Astrocyte (in vitro differentiated cells and primary cell): ENCODE measurements around the gene SULF2. TPM values are rescaled to one million over a fixed set of nuclear protein-coding genes. Genes with fewer than 3 reads are reported as not detected.
"Not testable (repeated sequence)": the region's sequence is repeated elsewhere in the genome, so short reads cannot be mapped to it uniquely, and the experiment has no call there.

Experiments used
- DNase-seq: peaks from one replicate; pipeline ENCODE4 v3.0.0-alpha.2; 2010; ENCODE audit warnings: low read depth
- FAIRE-seq: peaks from 2 replicates; lab custom pipeline; 2011; peaks lifted over from hg19 to GRCh38; lab: Jason Lieb, UNC
- H2AFZ ChIP-seq: 2 replicates; pipeline ENCODE4 v1.6.0; 2012; ENCODE audit warnings: low read depth, low read length, inconsistent platforms
- H3K27ac ChIP-seq: 2 replicates; pipeline ENCODE4 v1.5.1; 2011; ENCODE audit warnings: low read depth, low read length, inconsistent platforms
- H3K27me3 ChIP-seq: 2 replicates; pipeline ENCODE4 v1.6.0; 2011; ENCODE audit warnings: low read length, inconsistent platforms; ENCODE audit not compliant: insufficient read depth
- H3K36me3 ChIP-seq: 2 replicates; pipeline ENCODE4 v1.5.1; 2011; ENCODE audit warnings: low read length, inconsistent platforms; ENCODE audit not compliant: insufficient read depth
- H3K4me1 ChIP-seq: 2 replicates; pipeline ENCODE4 v1.5.1; 2011; ENCODE audit warnings: low read length, inconsistent platforms; ENCODE audit not compliant: insufficient read depth
- H3K4me2 ChIP-seq: 2 replicates; pipeline ENCODE4 v1.6.0; 2012; ENCODE audit warnings: low read length, inconsistent platforms
- H3K4me3 ChIP-seq: 2 replicates; pipeline ENCODE4 v1.5.1; 2011; ENCODE audit warnings: low read depth, mild to moderate bottlenecking, low read length, inconsistent platforms; ENCODE audit not compliant: insufficient read depth
- H3K79me2 ChIP-seq: 2 replicates; pipeline ENCODE4 v1.6.0; 2012; ENCODE audit warnings: mild to moderate bottlenecking, low read length, inconsistent platforms; ENCODE audit not compliant: insufficient read depth
- H3K9ac ChIP-seq: 2 replicates; pipeline ENCODE4 v1.6.0; 2012; ENCODE audit warnings: mild to moderate bottlenecking, low read length, inconsistent platforms
- H3K9me3 ChIP-seq: 2 replicates; pipeline ENCODE4 v1.5.1; 2012; ENCODE audit warnings: low read depth, mild to moderate bottlenecking, low read length, inconsistent platforms; ENCODE audit not compliant: insufficient read depth
- H4K20me1 ChIP-seq: 2 replicates; pipeline ENCODE4 v1.6.0; 2012; ENCODE audit warnings: low read length, inconsistent platforms; ENCODE audit not compliant: insufficient read depth
- H3K27ac Mint-ChIP-seq: one replicate; pipeline ENCODE4 v1.8.0; 2021; ENCODE audit warnings: mild to moderate bottlenecking, mixed read lengths; ENCODE audit not compliant: unreplicated experiment
- H3K27me3 Mint-ChIP-seq: one replicate; pipeline ENCODE4 v1.8.0; 2021; ENCODE audit warnings: low read depth, mixed read lengths; ENCODE audit not compliant: unreplicated experiment
- H3K36me3 Mint-ChIP-seq: one replicate; pipeline ENCODE4 v1.8.0; 2021; ENCODE audit warnings: low read depth, mixed read lengths; ENCODE audit not compliant: unreplicated experiment
- H3K4me1 Mint-ChIP-seq: one replicate; pipeline ENCODE4 v1.8.0; 2021; ENCODE audit warnings: low read depth, mixed read lengths; ENCODE audit not compliant: unreplicated experiment
- H3K4me3 Mint-ChIP-seq: one replicate; pipeline ENCODE4 v1.8.0; 2021; ENCODE audit warnings: mild to moderate bottlenecking, moderate library complexity, mixed read lengths; ENCODE audit not compliant: unreplicated experiment
- H3K9me3 Mint-ChIP-seq: one replicate; pipeline ENCODE4 v1.8.0; 2021; ENCODE audit warnings: mild to moderate bottlenecking, mixed read lengths; ENCODE audit not compliant: unreplicated experiment
- CTCF ChIP-seq: IDR thresholded peaks from 2 replicates; pipeline ENCODE4 v1.5.1; 2011; ENCODE audit warnings: low read depth, mild to moderate bottlenecking, inconsistent platforms, low read length, moderate library complexity; ENCODE audit not compliant: insufficient read depth
- EZH2 ChIP-seq: IDR thresholded peaks from 2 replicates; pipeline ENCODE4 v1.6.1; 2012; ENCODE audit warnings: mild to moderate bottlenecking, low read length, inconsistent platforms; ENCODE audit not compliant: insufficient read depth
- total RNA-seq: library from RNA; stranded (reverse); gene quantifications from 2 replicates; pipeline ENCODE4 v1.2.1, GENCODE V29; 2021

The SULF2 gene
- total RNA-seq, 1 donor from 2014 or later = 139 TPM

GRCh38 chr20:47796971-47797370, 11.7 kb upstream of the SULF2 start:
- no peaks in the 10 kb centered on the region for H3K9me3 Mint-ChIP-seq
- FAIRE-seq = no peak
- no peak overlapping the region for H3K27ac Mint-ChIP-seq
- TF ChIP-seq EZH2 = no peak
- no peak for TF ChIP-seq CTCF
- no peaks in the 10 kb centered on the region for H3K9me3 ChIP-seq
- H3K79me2 ChIP-seq = no peaks in the 10 kb centered on the region
- H3K36me3 ChIP-seq = no peaks in the 10 kb centered on the region
- DNase-seq = no peak
- H2AFZ ChIP-seq = no peak overlapping the region
- H3K27ac ChIP-seq = no peak overlapping the region
- H3K36me3 Mint-ChIP-seq = no peaks in the 10 kb centered on the region
- H4K20me1 ChIP-seq = no peaks in the 10 kb centered on the region
- H3K27me3 Mint-ChIP-seq = peaks cover 14% of the 10 kb centered on the region
- H3K4me1 ChIP-seq = peaks cover 5% of the 10 kb centered on the region
- H3K4me1 Mint-ChIP-seq = peaks cover 5% of the 10 kb centered on the region
- no peaks in the 10 kb centered on the region for H3K27me3 ChIP-seq
- H3K4me3 Mint-ChIP-seq = no peak overlapping the region
- no peak overlapping the region for H3K9ac ChIP-seq
- H3K4me2 ChIP-seq = no peak overlapping the region
- no peak overlapping the region for H3K4me3 ChIP-seq

GRCh38 chr20:47795214-47795907, 10.1 kb upstream of the SULF2 start:
- FAIRE-seq (no peak), DNase-seq (peak; percentile 58)
- no peaks in the 10 kb centered on the region for H3K36me3 Mint-ChIP-seq
- H3K27ac Mint-ChIP-seq = no peak overlapping the region
- Histone ChIP-seq H3K27me3 (no peaks in the 10 kb centered on the region), H3K27ac (no peak overlapping the region), H3K36me3 (no peaks in the 10 kb centered on the region), H3K4me3 (no peak overlapping the region), H3K4me2 (no peak overlapping the region), H3K9me3 (no peaks in the 10 kb centered on the region), H3K4me1 (peaks cover 12% of the 10 kb centered on the region), H4K20me1 (no peaks in the 10 kb centered on the region), H3K79me2 (no peaks in the 10 kb centered on the region), H3K9ac (no peak overlapping the region), H2AFZ (no peak overlapping the region)
- peaks cover 14% of the 10 kb centered on the region for H3K27me3 Mint-ChIP-seq
- H3K9me3 Mint-ChIP-seq = no peaks in the 10 kb centered on the region
- no peak overlapping the region for H3K4me3 Mint-ChIP-seq
- H3K4me1 Mint-ChIP-seq = peaks cover 11% of the 10 kb centered on the region
- TF ChIP-seq CTCF = no peak
- TF ChIP-seq EZH2 = no peak

GRCh38 chr20:47794264-47794663, 9.0 kb upstream of the SULF2 start:
- peaks cover 13% of the 10 kb centered on the region for H3K27me3 Mint-ChIP-seq
- peaks cover 15% of the 10 kb centered on the region for H3K4me1 ChIP-seq
- H3K4me1 Mint-ChIP-seq = peaks cover 11% of the 10 kb centered on the region
- not testable (repeated sequence) for FAIRE-seq, H3K27me3 ChIP-seq, H3K27ac Mint-ChIP-seq, H3K9me3 Mint-ChIP-seq, H3K27ac ChIP-seq, H3K9me3 ChIP-seq, H2AFZ ChIP-seq, H3K4me3 Mint-ChIP-seq, H3K36me3 Mint-ChIP-seq, H3K36me3 ChIP-seq, H4K20me1 ChIP-seq, DNase-seq, H3K79me2 ChIP-seq, H3K4me2 ChIP-seq, H3K9ac ChIP-seq, H3K4me3 ChIP-seq
